Activated naive CD4-positive, alpha-beta T cell treated with anti-CD3 and anti-CD28 coated beads, Interleukin-2, amount 50 U/mL, for 16 hours (primary cell): ENCODE results near the gene RNF32.
"Not testable (repeated sequence)": the region's sequence is repeated elsewhere in the genome, so short reads cannot be mapped to it uniquely, and the experiment has no call there.

Source experiments
- DNase-seq: peaks from one replicate; pipeline ENCODE4 v3.0.0-alpha.2; 2020

RNF32 gene

DNA sequence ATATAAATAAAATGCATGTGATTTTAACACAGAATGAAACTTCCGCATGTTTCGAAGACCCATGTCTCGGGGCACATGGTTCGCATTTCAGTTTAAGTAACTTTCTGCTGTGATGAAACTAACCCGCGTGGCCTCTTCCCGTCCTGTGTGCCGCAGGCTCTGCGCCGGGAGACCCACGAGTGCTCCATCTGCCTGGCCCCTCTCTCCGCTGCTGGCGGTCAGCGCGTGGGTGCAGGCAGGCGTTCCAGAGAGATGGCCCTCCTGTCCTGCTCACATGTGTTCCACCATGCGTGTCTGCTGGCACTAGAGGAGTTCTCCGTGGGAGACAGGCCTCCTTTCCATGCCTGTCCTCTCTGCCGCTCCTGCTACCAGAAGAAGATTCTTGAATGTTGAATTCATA is 35.7 kb downstream of the RNF32 start:
- no peak for DNase-seq

GRCh38 chr7:156677374-156678054 is 36.9 kb downstream of the RNF32 start:
- DNase-seq: no peak

DNA sequence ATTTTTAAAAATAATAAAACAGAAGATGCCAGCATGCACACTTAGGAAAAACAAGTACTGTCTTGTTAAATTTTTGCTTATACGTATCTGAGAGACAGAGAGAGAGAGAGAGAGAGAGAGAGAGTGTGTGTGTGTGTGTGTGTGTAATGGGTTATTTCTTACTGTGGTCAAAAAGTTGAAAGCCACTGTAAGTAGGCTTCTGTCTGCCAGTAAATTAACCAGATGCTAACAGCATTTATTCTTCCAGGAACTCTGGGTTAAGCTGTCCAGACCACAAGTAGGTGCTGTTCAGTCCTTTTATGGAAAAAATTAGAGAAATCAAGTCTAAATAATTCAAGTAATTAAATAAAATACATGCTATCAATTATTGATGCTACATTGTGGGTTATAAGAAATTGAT is 39.7 kb downstream of the RNF32 start:
- DNase-seq: no peak

DNA sequence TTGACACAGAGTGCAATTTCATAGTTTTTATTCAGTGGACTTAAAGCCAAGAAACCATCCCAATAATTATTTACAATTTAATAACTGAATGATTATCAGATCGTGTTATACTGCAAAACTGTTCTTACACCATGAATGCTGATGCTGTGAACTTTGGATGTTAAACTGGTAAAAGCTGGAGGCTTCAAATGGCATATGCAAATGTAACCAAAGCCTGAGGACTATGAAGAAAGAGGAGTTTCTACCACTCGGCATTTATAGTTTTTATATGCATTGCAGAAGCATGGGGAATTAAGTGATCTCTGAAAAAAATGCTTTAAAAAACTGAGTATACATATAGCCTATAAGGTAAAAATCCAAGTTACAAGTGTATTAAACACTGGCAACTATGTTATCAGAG is 42.4 kb downstream of the RNF32 start:
- DNase-seq: no peak

GRCh38 chr7:156684251-156684650 is 43.7 kb downstream of the RNF32 start:
- DNase-seq: no peak

DNA sequence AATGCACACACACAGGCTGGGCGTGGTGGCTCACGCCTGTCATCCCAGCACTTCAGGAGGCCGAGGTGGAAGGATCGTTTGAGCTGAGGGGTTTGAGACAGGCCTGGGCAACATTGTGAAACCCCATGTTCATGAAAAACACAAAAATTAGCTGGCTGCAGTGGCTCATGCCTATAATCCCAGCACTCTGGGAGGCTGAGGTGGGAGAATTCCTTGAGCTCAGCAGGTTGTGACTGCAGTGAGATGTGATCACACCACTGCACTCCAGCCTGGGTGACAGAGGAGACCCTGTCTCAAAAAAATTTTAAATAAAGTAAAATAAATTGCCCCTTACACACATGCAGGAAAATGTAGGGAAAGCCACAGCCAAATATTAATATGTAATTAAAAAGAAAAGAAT is 44.1 kb downstream of the RNF32 start:
- DNase-seq: no peak

GRCh38 chr7:156691764-156692163 is 51.2 kb downstream of the RNF32 start:
- DNase-seq: no peak

- DNase-seq: no peak
These were observed 52.3 kb downstream of the RNF32 start for GRCh38 chr7:156692849-156693248.

DNA sequence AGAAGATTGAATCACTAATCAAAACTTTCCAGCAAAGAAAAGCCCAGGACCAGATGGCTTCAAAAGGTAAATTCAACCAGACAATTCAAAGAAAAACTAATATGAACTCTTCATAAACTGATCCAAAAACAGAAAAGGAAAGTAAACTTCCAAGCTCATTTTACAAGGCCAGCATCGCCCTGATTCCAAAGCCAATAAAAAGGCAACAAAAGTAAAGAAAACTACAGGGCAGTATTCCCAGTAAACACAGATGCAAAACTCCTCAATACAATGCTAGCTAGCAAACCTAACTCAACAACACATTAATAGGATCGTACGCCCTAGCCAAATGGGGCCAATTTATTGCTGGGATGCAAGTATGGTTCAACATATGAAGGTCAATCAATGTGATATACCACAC is 53.1 kb downstream of the RNF32 start:
- DNase-seq: no peak

- not testable (repeated sequence) for DNase-seq
These were observed 56.7 kb downstream of the RNF32 start for GRCh38 chr7:156697283-156697682.

DNA sequence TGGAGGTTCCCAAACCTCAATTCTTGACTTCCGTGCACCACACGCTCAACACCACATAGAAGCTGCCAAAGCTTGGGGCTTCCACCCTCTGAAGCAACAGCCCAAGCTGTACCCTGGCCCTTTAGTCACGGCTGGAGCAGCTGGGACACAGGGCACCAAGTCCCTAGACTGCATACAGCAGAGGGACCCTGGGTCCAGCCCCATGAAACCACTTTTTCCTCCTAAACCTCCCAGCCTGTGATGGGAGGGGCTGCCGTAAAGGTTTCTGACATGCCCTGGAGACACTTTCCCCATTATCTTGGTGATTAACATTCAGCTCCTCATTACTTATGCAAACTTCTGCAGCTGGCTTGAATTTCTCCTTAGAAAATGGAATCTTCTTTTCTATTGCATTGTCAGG is 57.9 kb downstream of the RNF32 start:
- not testable (repeated sequence) for DNase-seq

DNA sequence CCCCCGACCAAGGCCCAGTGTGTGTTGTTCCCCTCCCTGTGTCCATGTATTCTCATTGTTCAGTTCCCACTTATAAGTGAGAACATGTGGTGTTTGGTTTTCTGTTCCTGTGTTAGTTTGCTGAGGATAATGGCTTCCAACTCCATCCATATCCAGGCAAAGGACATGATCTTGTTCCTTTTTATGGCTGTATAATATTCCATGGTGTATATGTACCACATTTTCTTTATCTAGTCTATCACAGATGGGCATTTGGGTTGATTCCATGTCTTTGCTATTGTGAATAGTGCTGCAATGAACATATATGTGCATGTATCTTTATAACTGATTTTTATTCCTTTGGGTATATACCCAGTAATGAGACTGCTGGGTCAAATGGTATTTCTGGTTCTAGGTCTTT is 61.2 kb downstream of the RNF32 start:
- not testable (repeated sequence) for DNase-seq

GRCh38 chr7:156702399-156702798 is 61.8 kb downstream of the RNF32 start:
- no peak for DNase-seq

DNA sequence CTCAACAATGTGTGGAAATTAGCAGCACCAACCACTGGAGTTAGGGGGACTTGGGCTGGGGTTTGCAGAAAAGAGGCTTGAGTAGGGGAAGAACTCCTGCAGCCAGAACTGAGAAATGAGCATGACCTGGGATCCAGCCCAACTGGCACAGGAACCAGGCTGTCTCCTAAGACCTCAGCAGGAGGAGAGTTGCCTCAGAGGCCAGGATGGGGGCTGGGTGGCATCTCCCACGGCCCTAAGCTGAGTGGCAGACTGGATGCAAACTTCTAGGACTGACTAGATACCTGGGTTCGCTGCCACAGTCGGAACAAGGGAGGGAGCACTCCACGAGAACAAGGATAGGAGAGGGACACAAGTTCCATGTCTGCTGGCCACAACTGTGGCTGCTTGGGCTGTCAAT is 62.6 kb downstream of the RNF32 start:
- DNase-seq: no peak

DNA sequence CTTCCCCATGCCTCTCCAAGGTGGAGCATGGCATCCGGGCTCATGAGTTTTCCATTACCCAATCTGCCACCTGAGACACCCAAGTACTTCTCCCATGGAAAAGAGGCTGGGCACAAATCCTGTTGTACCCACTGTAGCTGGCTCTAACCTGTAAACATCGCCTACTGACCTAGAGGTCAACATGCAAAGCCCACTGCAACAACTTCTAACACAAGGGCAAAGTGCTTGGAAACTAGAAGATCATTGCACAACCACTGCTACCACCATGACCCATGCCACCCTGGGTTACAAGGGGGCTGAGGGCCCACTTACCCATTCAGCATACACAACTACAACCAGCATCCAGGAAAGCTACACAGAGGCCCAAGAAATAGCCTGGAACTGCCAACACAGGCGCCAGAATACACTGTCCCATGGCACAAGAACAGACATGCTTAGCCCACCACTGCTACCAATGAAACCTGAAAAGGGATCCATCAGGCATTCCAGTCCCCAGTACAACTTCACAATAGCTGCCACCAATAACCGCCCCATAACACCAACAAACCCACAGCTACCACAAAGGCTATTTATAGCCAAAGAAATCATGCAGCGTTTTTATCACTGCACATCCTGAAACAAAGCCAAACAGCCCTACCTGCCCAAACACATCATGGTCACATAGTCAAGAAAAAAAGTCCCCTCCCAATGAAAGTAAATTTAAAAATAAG is 63.4 kb downstream of the RNF32 start:
- no peak for DNase-seq

DNA sequence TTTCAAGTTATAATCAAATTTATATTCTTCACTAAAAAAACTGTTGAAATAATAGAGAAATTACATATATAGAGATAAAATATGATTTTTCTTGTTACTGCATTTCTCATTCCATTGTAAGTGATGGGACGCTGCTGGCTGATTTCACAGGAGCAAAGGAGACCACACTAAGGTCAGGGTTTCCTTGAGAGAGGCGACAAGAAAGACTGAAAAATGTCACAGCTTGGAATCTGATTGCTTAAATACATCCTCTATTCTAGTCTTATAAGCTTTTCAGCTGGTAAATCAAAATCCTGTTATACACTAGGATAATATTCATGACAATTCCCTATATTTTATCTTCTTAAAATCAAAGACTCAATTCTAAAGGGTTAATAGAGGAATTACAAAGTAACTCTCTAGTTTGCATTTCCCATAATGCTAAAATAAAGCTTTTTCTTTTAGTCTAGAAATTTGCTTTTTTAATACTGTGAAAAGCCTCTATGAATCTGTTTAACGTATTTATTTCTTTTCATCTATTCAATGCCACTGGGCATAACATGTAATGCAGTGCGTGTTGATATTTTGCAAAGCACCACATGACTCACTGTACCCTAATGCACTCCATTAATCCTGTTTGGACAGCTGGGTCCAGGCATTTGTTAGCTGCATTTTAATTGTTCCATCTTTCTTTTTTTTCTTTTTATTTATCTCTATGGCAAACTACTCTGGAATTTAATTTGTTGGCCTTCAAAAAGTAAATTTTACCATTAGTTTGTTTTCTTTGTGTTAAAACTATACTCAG is 81.7 kb downstream of the RNF32 start:
- no peak for DNase-seq

- DNase-seq: no peak
These were observed 84.5 kb downstream of the RNF32 start for GRCh38 chr7:156725073-156725472.

DNA sequence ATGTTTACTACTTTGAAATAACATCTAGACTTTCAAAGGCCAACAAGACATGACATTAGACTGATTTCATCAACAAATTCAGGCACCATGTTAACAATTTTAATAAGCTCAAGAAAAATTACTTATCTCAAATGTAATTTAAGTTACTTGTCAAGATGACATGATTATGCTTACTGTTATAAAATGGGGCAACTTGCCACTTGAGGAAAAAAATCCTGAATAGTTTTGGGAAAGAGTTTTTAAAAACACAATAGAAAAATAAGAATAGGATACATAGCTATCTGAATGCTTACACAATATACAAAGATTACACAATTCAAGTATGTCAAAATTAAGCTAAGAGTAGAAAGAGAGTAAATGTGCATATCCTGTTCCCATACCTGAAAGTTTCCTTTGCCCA is 85.4 kb downstream of the RNF32 start:
- no peak for DNase-seq
